Transverse colon (tissue), 4 donors: ENCODE results near the gene PGR. TPM values are rescaled to one million over a fixed set of nuclear protein-coding genes. Genes with fewer than 3 reads are reported as not detected.

Experiments used
- DNase-seq: peaks from one replicate; pipeline ENCODE4 v3.0.0-alpha.2; 2019
- H3K27ac ChIP-seq, 4 donors: fragments of 200-600 bp; sonication (generic); 2 replicates each; pipeline ENCODE4 v1.5.1; 2016 to 2018; ENCODE audit warnings: inconsistent platforms in 4 of 4
- H3K27me3 ChIP-seq: fragments of 200-600 bp; sonication (generic); 2 replicates; pipeline ENCODE4 v1.5.1; 2017; ENCODE audit warnings: inconsistent platforms
- H3K36me3 ChIP-seq, 4 donors: fragments of 200-600 bp; sonication (generic); 2 replicates each; pipeline ENCODE4 v1.5.1; 2017 to 2019; ENCODE audit warnings: inconsistent platforms in 4 of 4
- H3K4me1 ChIP-seq, 4 donors: fragments of 200-600 bp; sonication (generic); 2 replicates each; pipeline ENCODE4 v1.5.1; 2017 to 2020; ENCODE audit warnings: inconsistent platforms in 4 of 4
- H3K4me3 ChIP-seq, 4 donors: fragments of 200-600 bp; sonication (generic); 1 replicate in 1 of 4; 2 replicates in 3 of 4; pipeline versions ENCODE4 v1.5.1 to v1.6.1; 2017 to 2019; ENCODE audit warnings: inconsistent platforms in 4 of 4
- H3K9me3 ChIP-seq, 2 donors: fragments of 200-600 bp; sonication (generic); 2 replicates each; pipeline ENCODE4 v1.5.1; 2017 to 2019; ENCODE audit warnings: inconsistent platforms in 2 of 2
- CTCF ChIP-seq, 5 experiments: fragments of 200-600 bp in 3 of 5; fragments of 450-650 bp in 2 of 5; sonication (generic) in 3 of 5; IDR thresholded peaks; 1 replicate in 2 of 5; 2 replicates in 3 of 5; pipeline ENCODE4 v1.5.1; 2016 to 2017; ENCODE audit warnings: antibody characterized with exemption in 5 of 5, inconsistent platforms in 3 of 5, mild to moderate bottlenecking in 2 of 5, moderate library complexity in 1 of 5
- EP300 ChIP-seq: sonication (generic); formaldehyde crosslinking; IDR thresholded peaks from one replicate; pipeline ENCODE4 v1.6.1; 2017; ENCODE audit warnings: antibody characterized with exemption, low read depth
- POLR2A ChIP-seq: fragments of 450-650 bp; IDR thresholded peaks from one replicate; pipeline ENCODE4 v1.6.1; 2016; ENCODE audit warnings: antibody characterized with exemption, mild to moderate bottlenecking, moderate library complexity
- POLR2AphosphoS5 ChIP-seq, 3 donors: sonication (generic); formaldehyde crosslinking; IDR thresholded peaks; one replicate each; pipeline ENCODE4 v1.6.1; 2016; ENCODE audit warnings: antibody characterized with exemption in 3 of 3
- WGBS, 2 donors: methylation state at CpG; one replicate each; pipeline ENCODE4 v1.1.5; 2018; ENCODE audit warnings: low coverage in 1 of 2; 5-methylcytosine and 5-hydroxymethylcytosine counted together
- in situ Hi-C, 4 donors: fragments of 200-750 bp; cut with MboI; loops; one replicate each; pipeline versions ENCODE4 v1.15.0 to v1.15.1; 2017; ENCODE audit warnings: low sequenced_read_pairs in 3 of 4, low pct_ligation_motif_present in 1 of 4, low pct_unique_long_range_greater_than_20kb in 1 of 4
- intact Hi-C: fragments of 100-400 bp; cut with DNase I; formaldehyde crosslinking; loops from one replicate; pipeline ENCODE4 v1.15.1; 2023; ENCODE audit warnings: low total_unique reads
- total RNA-seq, 4 donors: library from RNA; depleted of rRNA; stranded (reverse); fragments of >200 nt; gene quantifications; one replicate each; pipeline ENCODE4 v1.1.0, GENCODE V29; 2016

Gene PGR
- total RNA-seq, 4 donors from 2014 or later, result 0.95 to 8.0 (median 1.7) TPM

- DNase-seq, result no peak
- 95% methylated on average over 1 of the region's 1 CpG; no CpG with 5 or more reads in 1 of the 2 donors for WGBS, 2 donors
- Histone ChIP-seq H3K4me1 (no peaks in the 10 kb centered on the region), H3K27me3 (no peaks in the 10 kb centered on the region), H3K9me3 (no peaks in the 10 kb centered on the region), H3K36me3 (peaks cover 0 to 10% (median 3%) of the 10 kb centered on the region in 4 donors), H3K27ac (no peak overlapping the region), H3K4me3 (no peak overlapping the region)
- in situ Hi-C loops, result no loop called here
- intact Hi-C loops, result no loop called here
- TF ChIP-seq POLR2A, result no peak
- TF ChIP-seq POLR2AphosphoS5 (IDR thresholded peaks at IDR 0.05), result no peak
- no peak for TF ChIP-seq CTCF (IDR thresholded peaks at IDR 0.05)
- TF ChIP-seq EP300, result no peak
Measured at GRCh38 chr11:100981196-100981824, 148.3 kb downstream of the PGR start.

DNA sequence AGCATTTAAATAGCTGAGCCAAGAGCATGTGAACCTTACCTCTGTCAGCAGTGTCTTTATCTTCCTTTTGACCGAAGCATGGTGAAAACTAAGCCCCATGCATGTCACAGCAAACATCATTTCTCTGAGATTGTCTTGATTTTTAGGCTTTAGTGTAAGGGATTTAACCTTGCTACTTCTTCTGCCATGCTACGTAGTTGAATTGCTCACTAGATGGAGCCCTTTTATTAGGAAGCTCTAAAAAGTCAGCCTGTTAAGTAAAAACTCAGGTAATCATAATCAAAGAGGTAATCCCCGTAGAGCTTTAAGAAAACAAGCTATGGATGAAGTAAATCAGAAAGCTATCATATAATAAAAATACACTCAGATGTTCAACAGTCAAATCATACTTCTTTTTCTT, 149.5 kb downstream of the PGR start:
- Histone ChIP-seq H3K27ac (no peak overlapping the region), H3K36me3 (peaks cover 0 to 15% (median 4%) of the 10 kb centered on the region in 4 donors), H3K4me3 (no peak overlapping the region), H3K9me3 (no peaks in the 10 kb centered on the region), H3K4me1 (no peaks in the 10 kb centered on the region), H3K27me3 (no peaks in the 10 kb centered on the region)
- no peak for DNase-seq
- 83 to 100% methylated on average over 3 of the region's 3 CpGs for WGBS, 2 donors
- in situ Hi-C loops (no loop called here), intact Hi-C loops (no loop called here)
- no peak for TF ChIP-seq POLR2A
- no peak for TF ChIP-seq POLR2AphosphoS5 (IDR thresholded peaks at IDR 0.05)
- TF ChIP-seq CTCF (IDR thresholded peaks at IDR 0.05), result peak in 1 of 5 experiments; percentile 14
